C4-2B (cell line): ENCODE results near the gene NFKB2.

Source experiments
- CTCF ChIP-seq: fragments of 450-650 bp; conservative IDR thresholded peaks from 2 replicates; pipeline ENCODE4 v1.5.1; 2017; ENCODE audit warnings: mild to moderate bottlenecking
- ZFX ChIP-seq: fragments of 450-650 bp; IDR thresholded peaks from 2 replicates; pipeline ENCODE4 v1.6.1; 2017

GRCh38 chr10:102409604-102410428 lies 14.3 kb downstream of the NFKB2 start:
- TF ChIP-seq CTCF, result no peak
- TF ChIP-seq ZFX, result no peak
